ENCODE data around the gene KLK11. TPM values are rescaled to one million over a fixed set of nuclear protein-coding genes. Genes with fewer than 3 reads are reported as not detected.

KLK11 gene
- total RNA-seq, 3 donors from 2014 or later, result 5.6 to 21.1 TPM; not detected in 1

- intact Hi-C loops (cut with DNase I; ENCODE audit: low total_unique reads), result loop anchor here (10.0 kb wide), 1 partner anchor 79 kb away; no protein-coding TSS in a partner anchor
- H3K27ac ChIP-seq, result no peak overlapping the region
- no peak for DNase-seq (ENCODE audit: low spot score in 2 of 2)
- H3K9me3 ChIP-seq, result no peaks in the 10 kb centered on the region
- TF ChIP-seq CTCF (IDR thresholded peaks at IDR 0.05) (no peak), POLR2AphosphoS5 (IDR thresholded peaks at IDR 0.05) (no peak), POLR2A (IDR thresholded peaks at IDR 0.05) (no peak)
- no peak overlapping the region for H3K4me3 ChIP-seq
- H3K36me3 ChIP-seq, result no peaks in the 10 kb centered on the region
- peaks cover 0 to 3% of the 10 kb centered on the region in 2 donors for H3K4me1 ChIP-seq
- peaks cover 0 to 9% of the 10 kb centered on the region in 2 donors for H3K27me3 ChIP-seq
Observed at GRCh38 chr19:51014242-51014641, 12.2 kb downstream of the KLK11 start.

- Histone ChIP-seq H3K27ac (no peak overlapping the region), H3K36me3 (no peaks in the 10 kb centered on the region), H3K4me3 (no peak overlapping the region), H3K9me3 (no peaks in the 10 kb centered on the region), H3K4me1 (peaks cover 0 to 3% of the 10 kb centered on the region in 2 donors), H3K27me3 (peaks cover 0 to 9% of the 10 kb centered on the region in 2 donors)
- intact Hi-C loops (cut with DNase I; ENCODE audit: low total_unique reads), result loop anchor here (10.0 kb wide), 1 partner anchor 78 kb away; no protein-coding TSS in a partner anchor
- DNase-seq (ENCODE audit: low spot score in 2 of 2), result no peak
- no peak for TF ChIP-seq CTCF (IDR thresholded peaks at IDR 0.05)
- TF ChIP-seq POLR2A (IDR thresholded peaks at IDR 0.05), result no peak
- no peak for TF ChIP-seq POLR2AphosphoS5 (IDR thresholded peaks at IDR 0.05)
Observed at GRCh38 chr19:51012661-51013190, 13.7 kb downstream of the KLK11 start.

GRCh38 chr19:51010066-51010795 lies 16.2 kb downstream of the KLK11 start:
- H3K27me3 ChIP-seq, result no peaks in the 10 kb centered on the region
- H3K4me3 ChIP-seq, result no peak overlapping the region
- H3K9me3 ChIP-seq, result no peaks in the 10 kb centered on the region
- H3K4me1 ChIP-seq, result no peaks in the 10 kb centered on the region
- H3K27ac ChIP-seq, result no peak overlapping the region
- no peak for DNase-seq (ENCODE audit: low spot score in 2 of 2)
- no peaks in the 10 kb centered on the region for H3K36me3 ChIP-seq
- intact Hi-C loops (cut with DNase I; ENCODE audit: low total_unique reads), result loop anchor here (10.0 kb wide), 1 partner anchor 75 kb away; no protein-coding TSS in a partner anchor
- TF ChIP-seq CTCF (IDR thresholded peaks at IDR 0.05) (no peak), POLR2A (IDR thresholded peaks at IDR 0.05) (no peak)

GRCh38 chr19:51009061-51009891 lies 17.1 kb downstream of the KLK11 start:
- no peak for TF ChIP-seq POLR2A (IDR thresholded peaks at IDR 0.05)
- TF ChIP-seq POLR2AphosphoS5 (IDR thresholded peaks at IDR 0.05), result no peak
- TF ChIP-seq CTCF (IDR thresholded peaks at IDR 0.05), result no peak
- DNase-seq (ENCODE audit: low spot score in 2 of 2), result no peak
- intact Hi-C loops (cut with DNase I; ENCODE audit: low total_unique reads), result no loop called here

More at GRCh38 chr19:51009061-51009891, 17.1 kb downstream of the KLK11 start:
- Histone ChIP-seq H3K4me1 (no peaks in the 10 kb centered on the region), H3K4me3 (no peak overlapping the region), H3K9me3 (no peaks in the 10 kb centered on the region), H3K27ac (no peak overlapping the region), H3K27me3 (no peaks in the 10 kb centered on the region), H3K36me3 (no peaks in the 10 kb centered on the region)
